IMR-90 (cell line): ENCODE measurements around the gene CSTF2T. TPM values are rescaled to one million over a fixed set of nuclear protein-coding genes. Genes with fewer than 3 reads are reported as not detected.

Experiments used
- ATAC-seq: fragments of 200-7000 bp; cut with Tn5 transposase; 2 replicates; pipeline ENCODE4 v1.9.1; 2020; ENCODE audit warnings: low read depth, mild to moderate bottlenecking, moderate library complexity
- BruUV-seq: library from RNA; stranded (reverse); fragments of 400-500 nt; replicated peaks from 2 replicates; lab custom pipeline; 2021; lab: Mats Ljungman, UMichigan
- CTCF ChIA-PET: fragments of 300-600 bp; formaldehyde crosslinking; extraction: SDS; loops from one replicate; lab custom pipeline; 2021; ENCODE audit warnings: antibody characterized with exemption; lab: Yijun Ruan, JAX
- POLR2A ChIA-PET: fragments of 300-600 bp; sonication (Branson Sonifier 250); formaldehyde crosslinking; loops from one replicate; lab custom pipeline; 2022; ENCODE audit warnings: antibody characterized with exemption; ENCODE audit not compliant: unreplicated experiment; lab: Charles Lee
- DNase-seq: peaks from one replicate; pipeline ENCODE4 v3.0.0; 2013
- H2AFZ ChIP-seq: replicated peaks from 2 replicates; pipeline ENCODE3; 2013; ENCODE audit warnings: low read length, mild to moderate bottlenecking; ENCODE audit not compliant: poor library complexity
- H2AK5ac ChIP-seq: 2 replicates; pipeline ENCODE4 v1.6.1; 2013; ENCODE audit warnings: low read depth, low read length, inconsistent platforms
- H2AK9ac ChIP-seq: replicated peaks from 2 replicates; pipeline ENCODE3; 2013; ENCODE audit warnings: mild to moderate bottlenecking, low read depth, low read length, moderate library complexity; ENCODE audit not compliant: poor library complexity
- H2BK120ac ChIP-seq: 2 replicates; pipeline ENCODE4 v1.6.1; 2013; ENCODE audit warnings: low read depth, low read length, inconsistent platforms
- H2BK15ac ChIP-seq: 3 replicates; pipeline ENCODE4 v1.6.1; 2013; ENCODE audit warnings: low read depth, low read length, inconsistent platforms
- H2BK20ac ChIP-seq: 2 replicates; pipeline ENCODE4 v1.6.1; 2013; ENCODE audit warnings: low read depth, mild to moderate bottlenecking, inconsistent platforms, low read length, moderate library complexity
- H2BK5ac ChIP-seq: 2 replicates; pipeline ENCODE4 v1.6.1; 2013; ENCODE audit warnings: mild to moderate bottlenecking, low read depth, low read length, inconsistent platforms; ENCODE audit not compliant: poor library complexity, severe bottlenecking
- H3K14ac ChIP-seq: replicated peaks from 2 replicates; pipeline ENCODE4 v1.6.1; 2013; ENCODE audit warnings: low read depth, low read length, inconsistent platforms
- H3K18ac ChIP-seq: 2 replicates; pipeline ENCODE4 v1.6.1; 2013; ENCODE audit warnings: low read depth, low read length, control low read depth
- H3K23ac ChIP-seq: 2 replicates; pipeline ENCODE4 v1.6.1; 2013; ENCODE audit warnings: low read depth, low read length, inconsistent platforms
- H3K27ac ChIP-seq: 2 replicates; pipeline ENCODE4 v1.5.1; 2013; ENCODE audit warnings: mild to moderate bottlenecking, control low read depth, low read length; ENCODE audit not compliant: insufficient read depth
- H3K27me3 ChIP-seq: 2 replicates; pipeline ENCODE4 v1.6.1; 2013; ENCODE audit warnings: low read length; ENCODE audit not compliant: control insufficient read depth, insufficient read depth
- H3K36me3 ChIP-seq: 2 replicates; pipeline ENCODE4 v1.6.1; 2013; ENCODE audit warnings: low read length, mixed read lengths; ENCODE audit not compliant: control insufficient read depth, insufficient read depth
- H3K4ac ChIP-seq: 2 replicates; pipeline ENCODE4 v1.6.1; 2013; ENCODE audit warnings: low read depth, low read length, inconsistent platforms
- H3K4me1 ChIP-seq: 2 replicates; pipeline ENCODE4 v1.6.1; 2013; ENCODE audit warnings: low read length, mixed read lengths; ENCODE audit not compliant: control insufficient read depth, insufficient read depth
- H3K4me2 ChIP-seq: 2 replicates; pipeline ENCODE4 v1.6.1; 2013; ENCODE audit warnings: low read depth, mild to moderate bottlenecking, control low read depth, low read length, moderate library complexity
- H3K4me3 ChIP-seq: 2 replicates; pipeline ENCODE4 v1.5.1; 2013; ENCODE audit warnings: low read depth, mild to moderate bottlenecking, control low read depth, low read length, moderate library complexity; ENCODE audit not compliant: insufficient read depth
- H3K56ac ChIP-seq: 2 replicates; pipeline ENCODE4 v1.6.1; 2013; ENCODE audit warnings: low read length, inconsistent platforms; ENCODE audit not compliant: insufficient read depth; ENCODE audit errors: extremely low read depth
- H3K79me1 ChIP-seq, 2 experiments: 2 replicates each; pipeline ENCODE4 v1.6.1; 2013; ENCODE audit warnings: low read length in 2 of 2, inconsistent platforms in 1 of 2, low read depth in 1 of 2
- H3K9ac ChIP-seq: 2 replicates; pipeline ENCODE4 v1.6.1; 2013; ENCODE audit warnings: low read depth, low read length, control low read depth
- H3K9me1 ChIP-seq: 2 replicates; pipeline ENCODE4 v1.6.1; 2013; ENCODE audit warnings: low read length, inconsistent platforms; ENCODE audit not compliant: insufficient read depth
- H3K9me3 ChIP-seq: 2 replicates; pipeline ENCODE4 v1.6.1; 2013; ENCODE audit warnings: low read length; ENCODE audit not compliant: control insufficient read depth, insufficient read depth
- H4K20me1 ChIP-seq: 2 replicates; pipeline ENCODE4 v1.6.1; 2013; ENCODE audit warnings: low read length, inconsistent platforms; ENCODE audit not compliant: insufficient read depth
- H4K5ac ChIP-seq: 2 replicates; pipeline ENCODE4 v1.6.1; 2013; ENCODE audit warnings: mild to moderate bottlenecking, low read depth, low read length, control low read depth
- H4K8ac ChIP-seq, 2 experiments: 2 replicates each; pipeline ENCODE4 v1.6.1; 2013; ENCODE audit warnings: low read depth in 2 of 2, low read length in 2 of 2, control low read depth in 1 of 2, inconsistent platforms in 1 of 2
- H4K91ac ChIP-seq: 2 replicates; pipeline ENCODE4 v1.6.1; 2013; ENCODE audit warnings: low read depth, low read length, inconsistent platforms; ENCODE audit not compliant: insufficient read depth
- BHLHE40 ChIP-seq: fragments of 150-350 bp; IDR thresholded peaks from 2 replicates; pipeline ENCODE4 v1.6.1; 2016; ENCODE audit warnings: mild to moderate bottlenecking, low read depth, low read length
- CEBPB ChIP-seq: IDR thresholded peaks from 2 replicates; pipeline ENCODE4 v1.6.1; 2012; ENCODE audit warnings: low read depth, low read length, improper control_type of control experiment
- CHD1 ChIP-seq: IDR thresholded peaks from 2 replicates; pipeline ENCODE4 v1.6.1; 2012; ENCODE audit warnings: low read depth, low read length, improper control_type of control experiment
- ELK1 ChIP-seq: fragments of 150-350 bp; IDR thresholded peaks from 2 replicates; pipeline ENCODE4 v1.6.1; 2016; ENCODE audit warnings: low read depth, mild to moderate bottlenecking, low read length, moderate library complexity, borderline replicate concordance
- FOS ChIP-seq: fragments of 150-350 bp; IDR thresholded peaks from 2 replicates; pipeline ENCODE4 v1.6.1; 2016; ENCODE audit warnings: low read depth, low read length
- MAFK ChIP-seq: IDR thresholded peaks from 2 replicates; pipeline ENCODE4 v1.6.1; 2012; ENCODE audit warnings: low read depth, low read length, improper control_type of control experiment
- MAZ ChIP-seq: IDR thresholded peaks from 2 replicates; pipeline ENCODE4 v1.6.1; 2012; ENCODE audit warnings: low read depth, mild to moderate bottlenecking, low read length, improper control_type of control experiment, moderate library complexity, borderline replicate concordance
- MXI1 ChIP-seq: IDR thresholded peaks from 2 replicates; pipeline ENCODE4 v1.6.1; 2012; ENCODE audit warnings: low read depth, mild to moderate bottlenecking, low read length, moderate library complexity, borderline replicate concordance
- NFE2L2 ChIP-seq: fragments of 150-350 bp; IDR thresholded peaks from 2 replicates; pipeline ENCODE4 v1.6.1; 2016; ENCODE audit warnings: low read depth, mild to moderate bottlenecking, low read length
- POLR2A ChIP-seq: IDR thresholded peaks from 2 replicates; pipeline ENCODE4 v1.6.1; 2012; ENCODE audit warnings: mild to moderate bottlenecking, low read depth, low read length
- RAD21 ChIP-seq: IDR thresholded peaks from 2 replicates; pipeline ENCODE4 v1.6.1; 2012; ENCODE audit warnings: low read length, improper control_type of control experiment
- RCOR1 ChIP-seq: IDR thresholded peaks from 2 replicates; pipeline ENCODE4 v1.6.1; 2012; ENCODE audit warnings: mild to moderate bottlenecking, low read length, improper control_type of control experiment; ENCODE audit not compliant: insufficient replicate concordance
- RFX5 ChIP-seq: IDR thresholded peaks from 2 replicates; pipeline ENCODE4 v1.8.0; 2012; ENCODE audit warnings: low read depth, mild to moderate bottlenecking, low read length, moderate library complexity
- SMC3 ChIP-seq: fragments of 150-350 bp; IDR thresholded peaks from 2 replicates; pipeline ENCODE4 v1.6.1; 2016; ENCODE audit warnings: low read depth, mild to moderate bottlenecking, antibody characterized with exemption, low read length, moderate library complexity
- WGBS, 2 experiments: methylation state at CpG; one replicate each; pipeline versions ENCODE4 v1.1.5 to v1.1.7; 2013; ENCODE audit warnings: missing lambda C conversion rate in 2 of 2; ENCODE audit not compliant: insufficient read length in 1 of 2; ENCODE audit errors: extremely low coverage in 2 of 2; 5-methylcytosine and 5-hydroxymethylcytosine counted together
- dilution Hi-C: fragments of 300-500 bp; cut with HindIII; formaldehyde crosslinking; loops from one replicate; pipeline ENCODE4 v1.14.3; 2018; ENCODE audit warnings: low sequenced_read_pairs; ENCODE audit not compliant: unreplicated experiment
- in situ Hi-C: fragments of 300-500 bp; cut with MboI; formaldehyde crosslinking; loops from 3 replicates; pipeline ENCODE4 v1.14.3; 2019; ENCODE audit warnings: low sequenced_read_pairs, inconsistent platforms, mixed read lengths
- intact Hi-C: fragments of 100-400 bp; cut with micrococcal nuclease; formaldehyde crosslinking; loops from 2 replicates; pipeline ENCODE4 v1.10.0; 2022
- polyA plus RNA-seq, 3 experiments: library from polyadenylated mRNA; depleted of rRNA; stranded (reverse); fragments of >200 nt; gene quantifications; 2 replicates each; pipeline ENCODE4 v1.2.3, GENCODE V29; 2012; ENCODE audit warnings: low replicate concordance in 1 of 3
- total RNA-seq: library from RNA; depleted of rRNA; stranded (reverse); fragments of >200 nt; gene quantifications from 2 replicates; pipeline ENCODE4 v1.2.3, GENCODE V29; 2012
- TF ChIP-seq, protein P1 (sequence below): fragments of 150-350 bp; IDR thresholded peaks from 2 replicates; pipeline ENCODE4 v1.6.1; 2017; ENCODE audit warnings: mild to moderate bottlenecking, antibody characterized with exemption, low read length, low read depth
- TF ChIP-seq, protein P2 (sequence below): conservative IDR thresholded peaks from 2 replicates; pipeline ENCODE4 v1.5.1; 2012; ENCODE audit warnings: mild to moderate bottlenecking, low read depth, low read length, improper control_type of control experiment

The CSTF2T gene
- total and polyA plus RNA-seq, 2 of the 4 experiments (the other 2 are of a cell fraction), result 7.2 to 18.6 TPM

- Histone ChIP-seq H3K56ac (no peak overlapping the region), H2BK20ac (no peak overlapping the region), H2AK9ac (no peak overlapping the region), H4K5ac (no peak overlapping the region), H3K79me1 (0 out of 4 replicates have a peak, but pooled peaks cover 0 to 4% of the 10 kb centered on the region in 2 experiments), H4K91ac (no peak overlapping the region), H3K18ac (no peak overlapping the region), H3K14ac (no peak overlapping the region), H3K9ac (no peak overlapping the region), H3K4ac (no peak overlapping the region), H3K9me1 (no peaks in the 10 kb centered on the region), H4K8ac (no peak overlapping the region), H3K4me3 (no peak overlapping the region), H3K9me3 (no peaks in the 10 kb centered on the region), H3K4me1 (no peaks in the 10 kb centered on the region), H2AK5ac (no peak overlapping the region), H4K20me1 (no peaks in the 10 kb centered on the region), H3K27ac (no peak overlapping the region), H3K27me3 (no peaks in the 10 kb centered on the region), H3K36me3 (no peaks in the 10 kb centered on the region), H2BK5ac (no peak overlapping the region), H2BK120ac (no peak overlapping the region), H2AFZ (no peak overlapping the region), H2BK15ac (no peak overlapping the region), H3K23ac (no peak overlapping the region), H3K4me2 (no peak overlapping the region)
- DNase-seq, result no peak
- dilution Hi-C loops, result no loop called here
- POLR2A ChIA-PET, result no interaction called here
- no TSS peak for BruUV-seq
- ATAC-seq, result no peak
- no CpG with 5 or more reads among the region's 2 CpGs for WGBS, 2 experiments
- in situ Hi-C loops, result no loop called here
- CTCF ChIA-PET, result no interaction called here
- TF ChIP-seq MAFK (no peak), CEBPB (no peak), MXI1 (no peak), POLR2A (no peak), MAZ (no peak), RAD21 (no peak), ELK1 (no peak), NFE2L2 (no peak), BHLHE40 (no peak), SMC3 (no peak), CHD1 (no peak), RFX5 (no peak), RCOR1 (no peak), FOS (no peak)
- TF ChIP-seq, protein P1, sequence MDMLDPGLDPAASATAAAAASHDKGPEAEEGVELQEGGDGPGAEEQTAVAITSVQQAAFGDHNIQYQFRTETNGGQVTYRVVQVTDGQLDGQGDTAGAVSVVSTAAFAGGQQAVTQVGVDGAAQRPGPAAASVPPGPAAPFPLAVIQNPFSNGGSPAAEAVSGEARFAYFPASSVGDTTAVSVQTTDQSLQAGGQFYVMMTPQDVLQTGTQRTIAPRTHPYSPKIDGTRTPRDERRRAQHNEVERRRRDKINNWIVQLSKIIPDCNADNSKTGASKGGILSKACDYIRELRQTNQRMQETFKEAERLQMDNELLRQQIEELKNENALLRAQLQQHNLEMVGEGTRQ, result no peak
- TF ChIP-seq, protein P2, sequence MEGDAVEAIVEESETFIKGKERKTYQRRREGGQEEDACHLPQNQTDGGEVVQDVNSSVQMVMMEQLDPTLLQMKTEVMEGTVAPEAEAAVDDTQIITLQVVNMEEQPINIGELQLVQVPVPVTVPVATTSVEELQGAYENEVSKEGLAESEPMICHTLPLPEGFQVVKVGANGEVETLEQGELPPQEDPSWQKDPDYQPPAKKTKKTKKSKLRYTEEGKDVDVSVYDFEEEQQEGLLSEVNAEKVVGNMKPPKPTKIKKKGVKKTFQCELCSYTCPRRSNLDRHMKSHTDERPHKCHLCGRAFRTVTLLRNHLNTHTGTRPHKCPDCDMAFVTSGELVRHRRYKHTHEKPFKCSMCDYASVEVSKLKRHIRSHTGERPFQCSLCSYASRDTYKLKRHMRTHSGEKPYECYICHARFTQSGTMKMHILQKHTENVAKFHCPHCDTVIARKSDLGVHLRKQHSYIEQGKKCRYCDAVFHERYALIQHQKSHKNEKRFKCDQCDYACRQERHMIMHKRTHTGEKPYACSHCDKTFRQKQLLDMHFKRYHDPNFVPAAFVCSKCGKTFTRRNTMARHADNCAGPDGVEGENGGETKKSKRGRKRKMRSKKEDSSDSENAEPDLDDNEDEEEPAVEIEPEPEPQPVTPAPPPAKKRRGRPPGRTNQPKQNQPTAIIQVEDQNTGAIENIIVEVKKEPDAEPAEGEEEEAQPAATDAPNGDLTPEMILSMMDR, result no peak
- intact Hi-C loops, result no loop called here
Measured at GRCh38 chr10:51709324-51709972, 10.1 kb upstream of the CSTF2T start.
